GM19463 (cell line): ENCODE data around the gene GC.
"Not testable (repeated sequence)": the region's sequence is repeated elsewhere in the genome, so short reads cannot be mapped to it uniquely, and the experiment has no call there.

Experiments used
- ATAC-seq: cut with Tn5 transposase; IDR thresholded peaks from one replicate; pipeline ENCODE4 v1.9.1; 2021; ENCODE audit warnings: mild to moderate bottlenecking, moderate library complexity; ENCODE audit not compliant: unreplicated experiment

Gene GC, protein sequence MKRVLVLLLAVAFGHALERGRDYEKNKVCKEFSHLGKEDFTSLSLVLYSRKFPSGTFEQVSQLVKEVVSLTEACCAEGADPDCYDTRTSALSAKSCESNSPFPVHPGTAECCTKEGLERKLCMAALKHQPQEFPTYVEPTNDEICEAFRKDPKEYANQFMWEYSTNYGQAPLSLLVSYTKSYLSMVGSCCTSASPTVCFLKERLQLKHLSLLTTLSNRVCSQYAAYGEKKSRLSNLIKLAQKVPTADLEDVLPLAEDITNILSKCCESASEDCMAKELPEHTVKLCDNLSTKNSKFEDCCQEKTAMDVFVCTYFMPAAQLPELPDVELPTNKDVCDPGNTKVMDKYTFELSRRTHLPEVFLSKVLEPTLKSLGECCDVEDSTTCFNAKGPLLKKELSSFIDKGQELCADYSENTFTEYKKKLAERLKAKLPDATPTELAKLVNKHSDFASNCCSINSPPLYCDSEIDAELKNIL

DNA sequence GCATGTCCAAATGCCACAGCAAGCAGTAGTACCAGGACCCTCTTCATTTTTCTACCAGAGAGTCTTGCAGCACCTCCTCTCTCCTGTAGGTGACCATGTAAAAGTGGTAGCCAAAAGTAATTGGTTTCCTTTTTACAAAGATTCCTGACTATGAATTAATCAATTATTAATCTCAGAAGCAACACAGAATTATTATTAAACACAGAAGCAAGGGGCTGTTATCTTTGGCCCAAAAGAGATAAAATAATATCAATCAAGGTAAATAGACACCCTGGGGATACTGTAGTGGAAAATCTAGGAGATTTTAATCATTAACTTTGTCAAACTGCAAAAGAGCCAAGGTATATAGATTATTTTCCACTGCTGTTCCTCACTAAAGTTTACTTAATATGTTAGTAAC is at the start of gene GC:
TSS of gene GC (minus strand) at position 108 of the 400 bp plus-strand sequence. CDS start at position 47, 61 bp downstream.
- no peak for ATAC-seq

DNA sequence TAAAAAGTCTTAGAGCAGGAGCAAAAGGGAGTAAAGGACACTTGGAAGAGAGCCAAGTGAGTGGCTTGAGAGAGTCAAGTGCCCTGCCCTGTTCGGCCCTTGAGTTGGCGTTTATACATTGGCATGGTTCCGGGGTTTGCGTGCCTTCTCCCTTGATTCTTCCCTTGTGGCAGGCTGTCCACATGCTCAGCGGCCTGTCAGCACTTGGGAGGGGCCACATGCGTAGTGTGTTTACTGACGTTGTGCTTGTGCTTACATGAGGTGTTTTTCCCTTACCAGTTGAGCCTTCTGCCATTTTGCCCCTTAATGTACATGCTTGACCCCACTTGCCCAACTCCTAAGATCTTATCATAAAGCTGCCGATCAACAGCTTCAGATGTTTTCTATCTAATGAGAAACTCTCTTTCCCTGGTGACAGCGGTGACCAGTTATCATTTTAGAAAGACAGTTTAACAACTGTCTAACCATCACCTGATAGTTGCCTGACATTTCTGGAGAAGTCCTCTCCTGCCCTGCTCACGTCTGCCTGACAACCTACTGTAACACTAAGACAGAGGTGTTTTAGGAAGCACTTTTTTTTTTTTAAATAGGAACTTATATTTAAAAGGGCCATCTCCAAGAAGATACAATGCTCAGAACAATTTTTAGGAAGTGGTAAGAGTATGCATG is 49.5 kb upstream of the GC start:
- ATAC-seq: no peak

DNA sequence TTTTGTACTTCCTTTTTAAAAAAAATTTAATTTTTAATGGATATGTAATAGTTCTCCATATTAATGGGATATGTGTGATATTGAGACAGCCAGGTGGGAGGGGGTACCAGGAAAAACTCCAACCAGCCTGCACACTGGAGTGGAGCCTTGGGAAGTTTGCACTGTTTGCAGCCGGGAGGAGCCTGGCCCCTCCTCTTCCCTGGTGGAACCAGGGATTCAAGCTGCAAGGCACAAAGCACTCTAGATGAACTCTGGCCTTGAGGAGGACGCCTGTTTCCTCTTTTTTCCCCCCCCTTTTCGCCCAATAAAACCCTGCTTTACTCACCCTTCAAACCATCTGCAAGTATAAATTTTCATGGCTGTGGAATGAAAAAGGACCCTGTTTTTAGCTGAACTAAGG is 48.2 kb upstream of the GC start:
- ATAC-seq: no peak

- peak; percentile 76 for ATAC-seq
Observed at GRCh38 chr4:71830497-71831190, 46.8 kb upstream of the GC start.

DNA sequence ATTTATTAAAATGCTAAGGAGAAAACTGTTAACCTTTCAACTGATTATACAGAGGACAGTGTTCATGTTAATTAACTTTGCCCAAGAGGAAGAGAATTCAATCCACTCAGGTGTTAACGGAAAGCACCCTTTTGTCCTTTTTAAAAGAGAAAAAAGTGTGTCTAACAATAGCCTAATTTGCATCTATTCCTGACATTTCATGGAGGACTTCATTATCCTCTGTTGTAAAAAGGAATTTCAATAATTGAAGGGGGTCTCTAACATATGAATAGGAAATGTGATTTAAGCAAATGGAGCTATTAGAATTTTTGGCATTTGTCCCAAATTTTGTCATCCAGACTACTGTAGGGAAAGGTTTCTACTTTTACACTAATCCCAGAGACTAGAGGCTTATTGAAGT is 44.6 kb upstream of the GC start:
- ATAC-seq: no peak

DNA sequence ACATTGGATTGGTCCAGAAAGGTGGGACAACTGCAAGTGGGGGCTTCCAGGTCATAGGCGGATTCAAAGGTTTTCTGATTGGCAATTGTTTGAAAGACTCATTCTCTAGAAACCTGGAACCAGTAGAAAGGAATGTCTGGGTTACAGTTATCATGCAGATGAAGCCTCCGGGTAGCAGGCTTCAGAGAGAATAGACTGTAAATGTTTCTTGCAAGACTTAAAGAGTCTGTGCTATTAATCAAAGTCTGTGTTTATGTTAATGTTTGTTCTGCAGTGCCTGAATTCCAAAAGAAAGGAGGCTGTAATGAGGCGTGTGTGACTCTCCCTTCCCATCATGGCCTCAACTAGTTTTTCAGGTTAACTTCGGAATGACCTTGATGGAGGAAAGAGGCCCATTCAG is 43.9 kb upstream of the GC start:
- ATAC-seq: no peak

DNA sequence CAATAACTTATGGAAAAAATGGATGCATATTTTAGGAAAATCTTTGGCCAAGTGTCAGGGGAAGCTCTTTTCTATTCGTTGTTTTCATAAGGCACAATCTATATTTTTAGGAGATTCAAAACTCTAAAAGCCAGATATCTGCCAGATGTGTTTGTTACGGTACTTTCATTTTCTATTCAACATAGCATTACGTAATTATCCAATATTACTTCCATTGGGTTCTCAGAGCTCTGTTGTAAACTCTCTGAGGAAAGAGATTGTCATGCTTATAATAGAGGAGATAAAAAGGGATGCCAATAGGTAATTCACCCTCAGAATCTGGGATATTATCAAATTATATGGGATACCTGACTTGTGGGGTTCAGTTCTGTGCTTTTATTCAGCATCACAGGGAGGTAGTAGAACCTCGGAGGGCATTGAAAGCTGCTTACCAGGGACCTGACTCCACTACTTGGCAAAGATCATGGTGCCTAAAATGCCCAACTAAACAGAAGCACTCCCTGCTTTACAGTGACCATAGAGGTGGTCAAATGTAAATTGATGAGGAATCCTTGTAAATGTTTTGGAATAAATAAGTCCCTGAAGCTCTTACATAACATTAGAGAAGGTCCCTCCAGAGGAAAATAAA is 32.9 kb upstream of the GC start:
- no peak for ATAC-seq

- no peak for ATAC-seq
Observed at GRCh38 chr4:71814433-71814832, 30.6 kb upstream of the GC start.

- not testable (repeated sequence) for ATAC-seq
Observed at GRCh38 chr4:71809805-71810204, 25.9 kb upstream of the GC start.

- no peak for ATAC-seq
Observed at GRCh38 chr4:71807469-71807868, 23.6 kb upstream of the GC start.

GRCh38 chr4:71805230-71805629 is 21.4 kb upstream of the GC start:
- ATAC-seq: not testable (repeated sequence)

DNA sequence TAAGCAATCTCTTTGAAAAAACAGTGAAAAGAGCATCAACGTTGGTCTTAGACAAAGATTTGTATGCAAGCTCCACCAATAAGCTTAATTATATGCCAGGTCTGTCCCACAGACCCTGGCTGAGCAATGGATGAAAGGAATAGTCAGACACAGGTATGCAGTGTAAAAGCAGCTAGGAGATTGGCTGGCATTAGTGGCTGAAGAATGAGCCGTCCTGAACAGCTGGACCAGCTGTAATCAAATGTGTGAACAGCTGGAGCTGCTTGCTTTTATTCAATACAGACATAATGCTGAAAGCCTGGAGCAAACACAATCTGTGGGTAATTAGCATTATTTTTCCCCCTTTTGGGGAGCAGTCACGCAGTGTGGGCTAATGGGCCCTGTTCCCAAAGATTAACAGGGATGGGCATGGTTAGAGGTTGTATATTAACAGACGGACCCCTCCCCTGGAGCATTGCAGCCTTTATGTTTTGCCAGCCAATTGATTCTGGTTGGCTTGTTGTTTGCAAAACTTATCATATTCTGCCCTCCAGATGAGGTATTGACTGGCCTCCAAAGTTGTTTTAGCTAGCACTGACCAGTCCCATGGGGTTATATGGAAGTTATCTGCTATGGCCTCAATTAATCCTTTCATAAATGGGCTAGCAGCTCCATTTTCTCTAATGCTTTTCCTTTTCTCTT is 20.3 kb upstream of the GC start:
- ATAC-seq: not testable (repeated sequence)

- no peak for ATAC-seq
Observed at GRCh38 chr4:71785959-71786358, 2.1 kb upstream of the GC start.

- ATAC-seq: no peak
Observed at GRCh38 chr4:71784569-71785197, 804 bp upstream of the GC start.

DNA sequence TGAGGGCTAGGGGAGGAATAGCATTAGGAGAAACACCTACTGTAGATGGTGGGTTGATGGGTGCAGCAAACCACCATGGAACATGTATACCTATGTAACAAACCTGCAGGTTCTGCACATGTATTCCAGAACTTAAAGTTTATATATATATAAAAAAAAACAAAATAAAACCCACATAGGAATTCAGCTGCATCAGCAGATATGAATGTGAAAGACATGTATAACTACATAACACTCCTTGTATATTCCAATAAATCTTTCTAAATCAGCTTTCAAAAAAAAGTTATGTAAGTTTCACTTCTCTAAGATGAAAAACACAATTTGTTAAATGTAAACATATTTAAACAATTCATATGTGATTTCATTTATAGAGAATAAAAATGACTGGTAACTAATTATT is 6.0 kb downstream of the GC start:
- ATAC-seq: no peak

GRCh38 chr4:71775449-71775848 is 8.4 kb downstream of the GC start:
- ATAC-seq: no peak

DNA sequence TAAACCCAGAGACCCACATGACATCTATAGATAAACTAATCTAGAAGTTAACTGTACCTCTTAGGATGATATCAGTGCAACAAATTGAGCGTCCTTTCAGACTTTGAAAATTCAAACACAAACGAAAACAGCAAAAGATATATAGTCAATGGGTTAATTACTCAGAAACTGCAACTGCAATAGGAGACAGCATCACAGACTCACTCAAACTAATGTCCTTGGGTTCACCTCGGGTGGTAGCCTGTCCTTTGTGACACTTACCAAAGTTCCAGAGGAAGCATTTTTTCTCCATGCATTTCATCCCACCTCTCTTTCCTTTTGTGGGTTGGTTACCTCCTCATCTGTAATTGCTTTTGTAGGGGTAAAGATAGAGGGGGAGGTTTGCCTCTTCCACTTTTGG is 9.7 kb downstream of the GC start:
- ATAC-seq: no peak

- ATAC-seq: no peak
Observed at GRCh38 chr4:71773004-71773403, 10.9 kb downstream of the GC start.

- no peak for ATAC-seq
Observed at GRCh38 chr4:71772592-71772991, 11.3 kb downstream of the GC start.

DNA sequence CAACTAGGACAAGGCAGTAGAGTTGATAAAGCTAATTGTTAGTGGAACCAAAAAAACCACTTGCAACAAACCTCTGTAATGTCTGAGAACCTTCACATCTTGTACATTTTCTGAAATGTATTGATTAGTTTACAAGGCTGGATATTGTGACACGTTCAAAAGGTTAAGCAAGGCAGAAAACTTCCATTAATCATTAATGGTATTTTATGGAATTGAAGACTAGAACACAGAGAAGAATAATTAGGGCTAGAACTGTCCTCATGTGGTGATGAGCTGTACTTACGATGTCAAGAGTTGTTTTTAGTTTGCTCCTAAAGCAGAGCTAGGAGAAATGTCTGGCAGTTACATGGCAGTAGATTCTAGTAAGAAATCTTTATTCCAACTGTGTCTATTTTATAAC is 12.3 kb downstream of the GC start:
- no peak for ATAC-seq
